Right hindlimb (tissue), 1 donor: ENCODE measurements around the gene RCAN3.

Experiments
- DNase-seq: peaks from one replicate; pipeline ENCODE4 v3.0.0-alpha.2; 2018

The RCAN3 gene

DNA sequence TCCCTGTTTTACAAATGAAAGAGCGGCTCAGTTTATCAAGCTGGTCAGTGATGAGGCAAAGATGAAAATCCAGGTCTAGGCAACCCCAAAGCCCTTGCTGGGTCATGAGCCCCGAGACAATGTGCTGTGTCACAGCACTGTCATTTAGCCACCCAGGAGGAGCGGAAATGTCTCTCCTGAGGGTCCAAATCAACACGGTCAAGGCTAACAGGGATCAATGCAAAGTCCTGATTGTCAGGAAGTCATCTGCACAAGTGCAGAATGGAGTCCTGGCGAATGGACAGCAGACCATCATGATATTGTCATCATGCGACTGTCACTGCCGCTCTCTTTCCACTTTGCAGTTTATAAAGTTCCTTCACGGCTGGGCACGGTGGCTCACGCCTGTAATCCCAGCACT is 83.5 kb downstream of the RCAN3 start:
- DNase-seq: no peak

- no peak for DNase-seq
Observed at GRCh38 chr1:24586970-24587820, 84.6 kb downstream of the RCAN3 start.

DNA sequence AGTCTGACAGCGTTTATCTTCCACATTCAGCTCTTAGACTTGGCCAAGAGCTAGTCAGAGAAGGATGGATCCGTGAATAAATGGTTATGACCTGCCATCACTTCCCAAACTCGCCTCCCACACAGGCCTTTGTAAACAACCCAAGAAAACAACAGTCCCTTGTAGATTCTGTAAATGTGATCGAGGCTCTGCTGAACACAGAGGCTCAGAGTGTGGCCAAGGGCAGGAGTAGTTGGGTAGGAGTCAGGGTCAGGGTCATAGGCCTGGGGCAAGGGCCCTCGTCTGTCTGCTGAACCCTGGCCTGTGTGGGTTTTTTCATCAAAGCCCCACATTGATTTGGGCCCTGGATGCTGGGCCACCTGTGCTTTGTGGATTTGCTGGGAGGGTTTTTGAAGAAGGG is 85.9 kb downstream of the RCAN3 start:
- DNase-seq: no peak

GRCh38 chr1:24589200-24589599 is 86.6 kb downstream of the RCAN3 start:
- no peak for DNase-seq
